A673 (cell line): ENCODE measurements around the gene MCCD1. TPM values are rescaled to one million over a fixed set of nuclear protein-coding genes. Genes with fewer than 3 reads are reported as not detected.
A peak's percentile ranks its signal among the peaks of the same experiment; 100 is the strongest.
"Not testable (repeated sequence)": the region's sequence is repeated elsewhere in the genome, so short reads cannot be mapped to it uniquely, and the experiment has no call there.

ENCODE experiments used
- BruUV-seq: library from RNA; stranded (reverse); fragments of 400-500 nt; replicated peaks from 2 replicates; lab custom pipeline; 2021; lab: Mats Ljungman, UMichigan
- CTCF ChIA-PET: fragments of 300-600 bp; sonication (Branson Sonifier 250); formaldehyde crosslinking; loops from one replicate; lab custom pipeline; 2022; ENCODE audit warnings: antibody characterized with exemption; lab: Charles Lee
- POLR2A ChIA-PET: fragments of 300-600 bp; sonication (Branson Sonifier 250); formaldehyde crosslinking; loops from one replicate; lab custom pipeline; 2022; ENCODE audit warnings: antibody characterized with exemption; ENCODE audit not compliant: low non-redundant PET; lab: Charles Lee
- DNase-seq: peaks from one replicate; pipeline ENCODE4 v3.0.0-alpha.2; 2015; ENCODE audit warnings: low spot score
- H3K27ac ChIP-seq: fragments of 200-600 bp; sonication (generic); 2 replicates; pipeline ENCODE4 v1.5.1; 2016; ENCODE audit warnings: mixed run types, low read depth, mild to moderate bottlenecking, mixed read lengths, antibody characterized with exemption, low read length; ENCODE audit not compliant: poor library complexity, severe bottlenecking
- H3K27me3 ChIP-seq: fragments of 200-600 bp; sonication (generic); replicated peaks from 2 replicates; pipeline ENCODE4 v1.6.1; 2017; ENCODE audit warnings: mixed run types, low read depth, mild to moderate bottlenecking, mixed read lengths, antibody characterized with exemption, low read length; ENCODE audit not compliant: insufficient read depth, poor library complexity
- H3K36me3 ChIP-seq: fragments of 200-600 bp; sonication (generic); 2 replicates; pipeline ENCODE4 v1.6.1; 2016; ENCODE audit warnings: mixed run types, mild to moderate bottlenecking, mixed read lengths, antibody characterized with exemption, low read length; ENCODE audit not compliant: insufficient read depth, poor library complexity, severe bottlenecking
- H3K4me1 ChIP-seq: fragments of 200-600 bp; sonication (generic); 2 replicates; pipeline ENCODE4 v1.6.1; 2017; ENCODE audit warnings: mixed run types, mild to moderate bottlenecking, mixed read lengths, antibody characterized with exemption, low read length; ENCODE audit not compliant: insufficient read depth, poor library complexity, severe bottlenecking
- H3K4me3 ChIP-seq: fragments of 200-600 bp; sonication (generic); 2 replicates; pipeline ENCODE4 v1.5.1; 2016; ENCODE audit warnings: low read depth, mixed run types, mild to moderate bottlenecking, mixed read lengths, low read length; ENCODE audit not compliant: poor library complexity, severe bottlenecking
- H3K9me3 ChIP-seq: fragments of 200-600 bp; sonication (generic); 2 replicates; pipeline ENCODE4 v1.6.1; 2016; ENCODE audit warnings: mixed run types, low read depth, mild to moderate bottlenecking, mixed read lengths, antibody characterized with exemption, low read length; ENCODE audit not compliant: poor library complexity, severe bottlenecking
- EZH2 ChIP-seq: fragments of 200-600 bp; sonication (generic); IDR thresholded peaks from 2 replicates; pipeline ENCODE4 v1.6.1; 2017; ENCODE audit warnings: borderline replicate concordance, low read depth, mild to moderate bottlenecking, mixed read lengths, antibody characterized with exemption, low read length; ENCODE audit not compliant: poor library complexity, severe bottlenecking
- intact Hi-C: fragments of 100-400 bp; cut with micrococcal nuclease; formaldehyde crosslinking; loops from one replicate; pipeline ENCODE4 v1.10.0; 2022; ENCODE audit not compliant: unreplicated experiment
- total RNA-seq: library from RNA; stranded (reverse); gene quantifications from 2 replicates; pipeline ENCODE4 v1.2.3, GENCODE V29; 2021
- TF ChIP-seq, protein P1 (sequence below): fragments of 300-800, 200-600 bp; sonication (generic); conservative IDR thresholded peaks from 2 replicates; pipeline ENCODE4 v1.5.1; 2017; ENCODE audit warnings: low read depth, mild to moderate bottlenecking, antibody characterized with exemption, low read length, moderate library complexity, mixed read lengths

Gene MCCD1
- total RNA-seq, 1 experiment from 2014 or later: not detected

DNA sequence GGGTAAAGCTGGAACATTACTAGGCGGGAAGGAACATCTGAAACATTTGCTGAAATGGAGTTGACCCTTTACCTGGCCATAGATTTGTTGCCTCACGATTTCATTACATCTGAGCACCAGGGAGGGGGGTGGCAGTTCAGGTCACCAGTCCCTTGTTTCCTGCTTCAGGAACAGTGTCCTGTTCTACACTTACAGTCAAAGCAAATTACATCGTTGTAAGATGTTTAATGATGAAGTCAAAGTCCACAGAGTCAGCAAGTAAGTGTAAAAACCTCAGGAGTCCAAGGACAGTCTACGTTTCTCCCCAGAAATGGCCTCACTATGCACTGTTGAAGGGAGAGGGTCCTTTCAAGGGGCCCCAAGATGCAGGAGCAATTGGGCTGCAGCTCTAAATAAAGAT is 39.7 kb upstream of the MCCD1 start:
- DNase-seq: no peak
- no TSS peak for BruUV-seq
- ChIA-PET POLR2A (no interaction called here), CTCF (no interaction called here)
- H3K9me3 ChIP-seq: no peaks in the 10 kb centered on the region
- no peaks in the 10 kb centered on the region for H3K27me3 ChIP-seq
- no peak overlapping the region for H3K27ac ChIP-seq
- no peak for TF ChIP-seq EZH2
- TF ChIP-seq, protein P1, sequence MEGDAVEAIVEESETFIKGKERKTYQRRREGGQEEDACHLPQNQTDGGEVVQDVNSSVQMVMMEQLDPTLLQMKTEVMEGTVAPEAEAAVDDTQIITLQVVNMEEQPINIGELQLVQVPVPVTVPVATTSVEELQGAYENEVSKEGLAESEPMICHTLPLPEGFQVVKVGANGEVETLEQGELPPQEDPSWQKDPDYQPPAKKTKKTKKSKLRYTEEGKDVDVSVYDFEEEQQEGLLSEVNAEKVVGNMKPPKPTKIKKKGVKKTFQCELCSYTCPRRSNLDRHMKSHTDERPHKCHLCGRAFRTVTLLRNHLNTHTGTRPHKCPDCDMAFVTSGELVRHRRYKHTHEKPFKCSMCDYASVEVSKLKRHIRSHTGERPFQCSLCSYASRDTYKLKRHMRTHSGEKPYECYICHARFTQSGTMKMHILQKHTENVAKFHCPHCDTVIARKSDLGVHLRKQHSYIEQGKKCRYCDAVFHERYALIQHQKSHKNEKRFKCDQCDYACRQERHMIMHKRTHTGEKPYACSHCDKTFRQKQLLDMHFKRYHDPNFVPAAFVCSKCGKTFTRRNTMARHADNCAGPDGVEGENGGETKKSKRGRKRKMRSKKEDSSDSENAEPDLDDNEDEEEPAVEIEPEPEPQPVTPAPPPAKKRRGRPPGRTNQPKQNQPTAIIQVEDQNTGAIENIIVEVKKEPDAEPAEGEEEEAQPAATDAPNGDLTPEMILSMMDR: no peak
- no peaks in the 10 kb centered on the region for H3K4me1 ChIP-seq
- intact Hi-C loops: no loop called here
- H3K4me3 ChIP-seq: no peak overlapping the region
- H3K36me3 ChIP-seq: no peaks in the 10 kb centered on the region

DNA sequence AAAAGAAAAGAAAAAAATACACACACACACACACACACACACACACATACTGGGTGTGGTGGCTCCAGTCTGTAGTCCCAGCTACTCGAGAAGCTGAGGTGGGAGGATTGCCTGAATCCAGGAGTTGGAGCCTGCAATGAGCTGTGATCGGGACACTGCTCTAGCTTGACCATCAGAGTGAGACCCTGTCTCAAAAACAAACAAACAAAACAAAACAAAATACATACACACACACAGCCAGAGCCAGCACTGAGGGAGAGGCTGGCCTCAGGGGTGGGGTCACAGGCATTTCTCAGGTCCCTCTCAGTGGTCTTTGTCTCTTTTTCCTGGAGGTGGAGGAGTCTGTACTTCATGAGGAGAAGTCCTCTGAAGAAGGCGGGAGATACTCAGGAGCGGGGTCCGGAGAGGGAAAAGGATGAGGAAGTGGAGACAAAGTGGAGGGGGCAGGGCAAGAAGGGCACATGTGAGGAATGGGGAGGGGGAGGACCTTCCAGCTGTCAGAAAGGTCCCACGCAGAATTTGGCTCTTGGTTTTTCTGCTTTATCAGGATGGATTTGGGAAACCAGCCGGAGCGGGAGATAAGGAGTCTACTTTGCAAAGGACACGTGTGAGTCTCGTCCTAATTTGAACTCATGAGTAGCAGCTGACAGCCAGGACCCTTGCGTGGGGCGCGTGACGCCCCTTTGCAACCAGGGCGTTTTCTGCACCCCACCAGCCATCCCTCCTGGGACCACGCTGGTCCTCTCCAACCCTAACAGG is 38.5 kb upstream of the MCCD1 start:
- Histone ChIP-seq H3K4me1 (no peaks in the 10 kb centered on the region), H3K9me3 (no peaks in the 10 kb centered on the region), H3K36me3 (no peaks in the 10 kb centered on the region), H3K27me3 (no peaks in the 10 kb centered on the region), H3K4me3 (no peak overlapping the region), H3K27ac (no peak overlapping the region)
- BruUV-seq: no TSS peak
- intact Hi-C loops: loop anchor here (5.0 kb wide), 1 partner anchor 88 kb away; the partner anchor contains the start of gene MICA
- TF ChIP-seq, protein P1: no peak
- CTCF ChIA-PET: no interaction called here
- DNase-seq: no peak
- POLR2A ChIA-PET: interaction anchor here (0.6 kb wide), 1 partner anchor 33 kb away, joined by 12 read pairs; no protein-coding TSS in a partner anchor

DNA sequence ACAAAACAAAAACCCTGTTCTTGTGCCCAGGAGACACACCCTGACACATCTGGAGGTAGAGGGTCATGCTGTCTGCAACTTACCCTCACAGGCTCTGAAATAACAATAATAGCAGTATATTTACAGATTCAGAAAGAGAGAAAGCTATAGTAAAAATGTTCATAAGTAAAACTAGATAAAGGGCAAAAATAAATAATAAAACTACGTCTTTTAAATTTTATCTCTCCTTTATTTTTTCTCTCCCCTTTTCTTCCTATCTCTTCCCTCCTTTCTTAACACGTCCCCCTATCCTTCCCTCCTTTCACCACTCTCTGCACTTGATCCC is 35.2 kb upstream of the MCCD1 start:
- H3K27ac ChIP-seq, H3K9me3 ChIP-seq: not testable (repeated sequence)

More for the DNA sequence above, 35.2 kb upstream of the MCCD1 start:
- DNase-seq, POLR2A ChIA-PET, H3K4me1 ChIP-seq, H3K36me3 ChIP-seq, H3K27me3 ChIP-seq, BruUV-seq: not testable (repeated sequence)
- CTCF ChIA-PET: interaction anchor here (1.7 kb wide), 1 partner anchor 103 kb away, joined by 4 read pairs; no protein-coding TSS in a partner anchor
- intact Hi-C loops: loop anchor here (5.0 kb wide), 1 partner anchor 91 kb away; the partner anchor contains the start of gene MICA
- peak overlapping the region; percentile 78 for H3K4me3 ChIP-seq
